Left lung (tissue), 10 donors: ENCODE results near the gene RAB31. TPM values are rescaled to one million over a fixed set of nuclear protein-coding genes. Genes with fewer than 3 reads are reported as not detected.

Experiments used
- ATAC-seq: fragments of 200-7000 bp; cut with Tn5 transposase; one replicate; pipeline ENCODE4 v1.9.1; 2020; ENCODE audit warnings: moderate library complexity
- DNase-seq, 4 donors: peaks; one replicate each; pipeline ENCODE4 v3.0.0-alpha.2; 2013 to 2020
- H3K27ac ChIP-seq, 2 donors: fragments of 200-600 bp; sonication (generic) in 1 of 2; one replicate each; pipeline versions ENCODE4 v1.5.0 to v1.8.0; 2020 to 2021
- H3K27me3 ChIP-seq, 2 donors: fragments of 200-600 bp; sonication (generic) in 1 of 2; one replicate each; pipeline versions ENCODE4 v1.5.0 to v1.8.0; 2020 to 2021
- H3K36me3 ChIP-seq, 2 donors: fragments of 200-600 bp; sonication (generic) in 1 of 2; one replicate each; pipeline versions ENCODE4 v1.5.0 to v1.8.0; 2020 to 2021
- H3K4me1 ChIP-seq, 2 donors: fragments of 200-600 bp; one replicate each; pipeline ENCODE4 v1.8.0; 2021
- H3K4me3 ChIP-seq, 2 donors: fragments of 200-600 bp; sonication (generic) in 1 of 2; one replicate each; pipeline versions ENCODE4 v1.5.0 to v1.8.0; 2020 to 2021; ENCODE audit warnings: mild to moderate bottlenecking in 1 of 2
- H3K9me3 ChIP-seq, 2 donors: fragments of 200-600 bp; sonication (generic) in 1 of 2; one replicate each; pipeline versions ENCODE4 v1.5.0 to v1.8.0; 2020 to 2021
- intact Hi-C, 2 donors: fragments of 100-400 bp; cut with DNase I; formaldehyde crosslinking; loops; one replicate each; pipeline versions ENCODE4 v1.11.2 to v1.14.2; 2022
- polyA plus RNA-seq, 6 donors: library from polyadenylated mRNA; unstranded; fragments of 120-200 nt; gene quantifications; one replicate each; pipeline ENCODE4 v1.2.1, GENCODE V29; 2013; ENCODE audit not compliant: insufficient read length in 6 of 6
- total RNA-seq, 2 donors: library from RNA; stranded (reverse); fragmentation: NEBNext Ultra II Directional; extraction: Animal tissue kit (Norgen Biotek cat#: 25700); gene quantifications; one replicate each; pipeline ENCODE4 v1.2.1, GENCODE V29; 2021
- TF ChIP-seq, protein P1 (sequence below), 2 donors: fragments of 200-600 bp; sonication (generic) in 1 of 2; IDR thresholded peaks; one replicate each; pipeline versions ENCODE4 v1.5.0 to v1.8.0; 2021; ENCODE audit warnings: antibody characterized with exemption in 2 of 2
- donor health status: DM: no; HTN: yes; CAD: no.
- donor health status: DM: no; HTN: no; CAD: no.

Gene RAB31
- total and polyA plus RNA-seq, 8 donors, result 30.3 to 135 (median 37.3) TPM

- TF ChIP-seq, protein P1, sequence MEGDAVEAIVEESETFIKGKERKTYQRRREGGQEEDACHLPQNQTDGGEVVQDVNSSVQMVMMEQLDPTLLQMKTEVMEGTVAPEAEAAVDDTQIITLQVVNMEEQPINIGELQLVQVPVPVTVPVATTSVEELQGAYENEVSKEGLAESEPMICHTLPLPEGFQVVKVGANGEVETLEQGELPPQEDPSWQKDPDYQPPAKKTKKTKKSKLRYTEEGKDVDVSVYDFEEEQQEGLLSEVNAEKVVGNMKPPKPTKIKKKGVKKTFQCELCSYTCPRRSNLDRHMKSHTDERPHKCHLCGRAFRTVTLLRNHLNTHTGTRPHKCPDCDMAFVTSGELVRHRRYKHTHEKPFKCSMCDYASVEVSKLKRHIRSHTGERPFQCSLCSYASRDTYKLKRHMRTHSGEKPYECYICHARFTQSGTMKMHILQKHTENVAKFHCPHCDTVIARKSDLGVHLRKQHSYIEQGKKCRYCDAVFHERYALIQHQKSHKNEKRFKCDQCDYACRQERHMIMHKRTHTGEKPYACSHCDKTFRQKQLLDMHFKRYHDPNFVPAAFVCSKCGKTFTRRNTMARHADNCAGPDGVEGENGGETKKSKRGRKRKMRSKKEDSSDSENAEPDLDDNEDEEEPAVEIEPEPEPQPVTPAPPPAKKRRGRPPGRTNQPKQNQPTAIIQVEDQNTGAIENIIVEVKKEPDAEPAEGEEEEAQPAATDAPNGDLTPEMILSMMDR (IDR thresholded peaks at IDR 0.05), result no peak
- Histone ChIP-seq H3K27ac (peak overlapping the region; percentile 65 to 77), H3K27me3 (no peaks in the 10 kb centered on the region), H3K4me1 (peaks cover 14 to 82% of the 10 kb centered on the region in 2 donors), H3K36me3 (peaks cover 0 to 13% of the 10 kb centered on the region in 2 donors), H3K4me3 (no peak overlapping the region), H3K9me3 (no peaks in the 10 kb centered on the region)
- DNase-seq, result peak in 3 of 4 donors; percentile 44 to 89 (median 83)
- ATAC-seq, result peak; percentile 93
- intact Hi-C loops, result no loop called here
These were observed 141.5 kb downstream of the RAB31 start for GRCh38 chr18:9849407-9850283.

- Histone ChIP-seq H3K9me3 (no peaks in the 10 kb centered on the region), H3K4me1 (peaks cover 20 to 88% of the 10 kb centered on the region in 2 donors)
These were observed 142.2 kb downstream of the RAB31 start for GRCh38 chr18:9850309-9850708.

GRCh38 chr18:9851511-9851910 is 143.4 kb downstream of the RAB31 start:
- intact Hi-C loops, result no loop called here
- DNase-seq, result no peak

More at GRCh38 chr18:9850309-9850708, 142.2 kb downstream of the RAB31 start:
- DNase-seq (no peak), ATAC-seq (no peak)
- TF ChIP-seq, protein P1 (IDR thresholded peaks at IDR 0.05), result no peak
- Histone ChIP-seq H3K27ac (peak overlapping the region; percentile 65 to 77), H3K36me3 (peaks cover 0 to 10% of the 10 kb centered on the region in 2 donors), H3K4me3 (no peak overlapping the region), H3K27me3 (no peaks in the 10 kb centered on the region)
- intact Hi-C loops, result no loop called here

DNA sequence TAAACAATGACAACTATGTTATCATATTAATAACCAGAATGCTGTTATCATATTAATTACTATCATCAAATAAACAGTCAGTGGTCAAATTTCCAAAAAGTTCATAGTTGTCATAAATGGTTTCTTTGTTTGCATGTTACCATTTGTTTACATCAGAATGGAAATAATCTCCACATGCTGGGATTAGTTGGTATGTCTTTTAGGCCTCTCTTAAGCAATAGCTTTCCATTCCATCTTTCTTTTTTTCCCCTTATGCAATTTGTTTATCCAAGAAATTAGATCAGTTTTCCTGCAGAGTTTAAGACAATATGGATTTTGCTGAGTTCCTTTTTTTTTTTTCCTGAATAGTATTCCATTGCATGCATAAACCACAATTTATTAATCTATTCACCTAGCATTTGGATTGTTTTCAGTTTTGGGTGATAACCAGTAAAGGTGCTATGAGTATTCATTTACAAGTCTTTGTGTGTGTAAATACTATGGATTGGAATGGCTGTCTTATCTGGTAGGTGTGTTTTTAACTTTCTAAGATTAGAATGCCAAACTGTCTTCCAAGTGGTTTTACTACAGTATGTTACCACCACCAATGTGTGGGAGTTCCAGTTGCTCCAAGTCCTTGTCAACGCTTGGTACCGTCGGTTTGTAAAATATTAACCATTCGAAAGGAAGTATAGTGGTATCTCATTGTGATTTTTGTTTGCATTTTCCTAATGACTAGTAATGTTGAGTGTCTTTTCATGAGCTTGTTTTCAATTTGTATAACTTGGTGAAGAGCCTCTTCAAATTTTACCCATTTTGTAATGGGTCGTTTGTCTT is 144.4 kb downstream of the RAB31 start:
- Histone ChIP-seq H3K4me1 (peaks cover 11 to 91% of the 10 kb centered on the region in 2 donors), H3K9me3 (no peaks in the 10 kb centered on the region), H3K36me3 (no peaks in the 10 kb centered on the region), H3K27ac (peak overlapping the region in 1 of 2 donors; percentile 81), H3K4me3 (no peak overlapping the region), H3K27me3 (no peaks in the 10 kb centered on the region)
- TF ChIP-seq, protein P1 (IDR thresholded peaks at IDR 0.05), result no peak
- ATAC-seq, result no peak
- intact Hi-C loops, result no loop called here
- DNase-seq, result no peak

More at GRCh38 chr18:9851511-9851910, 143.4 kb downstream of the RAB31 start:
- Histone ChIP-seq H3K27ac (peak overlapping the region in 1 of 2 donors; percentile 77), H3K27me3 (no peaks in the 10 kb centered on the region), H3K36me3 (peaks cover 0 to 2% of the 10 kb centered on the region in 2 donors), H3K4me3 (no peak overlapping the region), H3K9me3 (no peaks in the 10 kb centered on the region), H3K4me1 (peaks cover 15 to 92% of the 10 kb centered on the region in 2 donors)
- ATAC-seq, result no peak
- TF ChIP-seq, protein P1 (IDR thresholded peaks at IDR 0.05), result no peak
